ENCODE measurements around the gene CACNA1D.

CACNA1D gene

DNA sequence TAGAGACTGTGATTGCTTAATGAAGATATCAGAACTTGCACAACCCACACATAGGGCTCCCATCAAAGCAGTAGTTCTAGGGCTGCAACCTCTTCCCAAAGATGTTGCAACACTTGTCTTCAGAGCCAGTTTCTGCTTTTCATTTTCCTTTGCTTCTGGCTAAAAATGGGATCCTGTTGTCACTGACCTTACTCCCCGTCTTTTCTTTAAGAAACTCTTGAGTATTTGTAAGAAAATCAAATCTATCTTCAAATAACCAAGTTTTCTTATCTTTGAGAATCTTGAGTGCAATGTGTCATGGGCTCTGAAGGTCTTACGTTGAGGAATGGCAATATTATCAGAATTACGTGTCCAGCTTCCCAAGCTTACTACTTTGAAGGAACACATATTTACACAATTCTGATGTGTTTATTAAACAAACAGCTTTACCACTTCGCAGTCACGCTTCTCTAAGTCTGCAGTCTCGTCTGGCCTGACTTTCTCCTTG is 24.1 kb downstream of the CACNA1D start:
- Histone ChIP-seq H3K9me3 (ENCODE audit: control insufficient read depth, low read length) (no peaks in the 10 kb centered on the region), H3K27me3 (ENCODE audit: control insufficient read depth, insufficient read depth, low read length) (no peaks in the 10 kb centered on the region), H3K4me3 (ENCODE audit: low read length) (no peak overlapping the region), H3K4me1 (ENCODE audit: control insufficient read depth, insufficient read depth, low read length) (peaks cover 4% of the 10 kb centered on the region), H3K36me3 (ENCODE audit: control insufficient read depth, insufficient read depth, low read length) (no peaks in the 10 kb centered on the region), H3K9ac (ENCODE audit: low read length) (no peak overlapping the region)

DNA sequence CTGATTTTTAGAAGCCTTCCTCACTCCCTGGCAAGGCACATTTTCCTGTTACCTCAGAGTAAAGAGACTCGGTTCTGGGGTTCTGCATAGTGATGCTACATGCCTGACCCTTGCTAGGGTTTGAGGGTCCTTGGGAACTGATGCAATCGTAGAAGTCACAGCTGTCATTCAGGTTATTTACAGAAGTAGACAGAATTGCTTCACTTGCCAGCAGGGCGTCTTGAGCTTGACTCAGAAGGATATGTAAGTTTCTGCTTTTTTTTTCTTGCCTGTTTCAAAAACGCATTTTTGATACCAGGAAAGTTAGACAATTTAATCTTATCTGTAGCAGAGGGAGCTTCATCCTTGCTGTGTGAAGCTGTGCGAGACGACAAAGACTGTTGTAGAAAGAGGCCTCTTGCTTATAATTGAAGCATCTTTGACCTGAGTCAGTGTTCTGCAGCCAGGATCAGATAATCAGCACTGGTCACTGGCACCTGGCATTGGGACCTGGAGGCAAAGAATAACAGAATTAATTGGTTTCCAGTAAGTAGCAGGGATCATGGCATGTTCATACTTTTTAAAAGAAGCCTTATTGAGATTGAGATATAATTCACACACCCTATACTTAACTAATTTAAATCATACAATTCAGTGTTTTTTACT is 24.8 kb downstream of the CACNA1D start:
- H3K9ac ChIP-seq (ENCODE audit: low read length): no peak overlapping the region
- peaks cover 4% of the 10 kb centered on the region for H3K4me1 ChIP-seq (ENCODE audit: control insufficient read depth, insufficient read depth, low read length)
- no peaks in the 10 kb centered on the region for H3K36me3 ChIP-seq (ENCODE audit: control insufficient read depth, insufficient read depth, low read length)
- H3K9me3 ChIP-seq (ENCODE audit: control insufficient read depth, low read length): no peaks in the 10 kb centered on the region
- H3K4me3 ChIP-seq (ENCODE audit: low read length): no peak overlapping the region
- H3K27me3 ChIP-seq (ENCODE audit: control insufficient read depth, insufficient read depth, low read length): no peaks in the 10 kb centered on the region

DNA sequence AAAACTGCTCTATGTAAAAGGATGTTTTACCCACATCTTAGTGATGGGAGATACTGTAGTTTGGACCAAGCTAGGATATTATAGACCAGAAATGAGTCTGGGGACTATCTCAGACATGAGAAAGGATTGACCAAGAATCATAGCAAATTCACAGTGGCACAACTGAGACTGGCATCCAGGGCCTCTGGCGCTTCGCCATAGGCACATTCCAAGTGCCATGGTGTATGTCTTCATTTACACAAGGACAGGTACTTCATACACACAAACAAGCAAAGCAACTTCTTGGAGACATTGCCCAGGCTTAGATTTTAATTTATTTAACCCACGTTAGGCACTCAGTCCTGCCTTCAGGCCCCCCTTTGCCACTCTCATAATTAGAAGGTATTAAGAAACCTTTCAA is 28.9 kb downstream of the CACNA1D start:
- no peaks in the 10 kb centered on the region for H3K9me3 ChIP-seq (ENCODE audit: control insufficient read depth, low read length)

DNA sequence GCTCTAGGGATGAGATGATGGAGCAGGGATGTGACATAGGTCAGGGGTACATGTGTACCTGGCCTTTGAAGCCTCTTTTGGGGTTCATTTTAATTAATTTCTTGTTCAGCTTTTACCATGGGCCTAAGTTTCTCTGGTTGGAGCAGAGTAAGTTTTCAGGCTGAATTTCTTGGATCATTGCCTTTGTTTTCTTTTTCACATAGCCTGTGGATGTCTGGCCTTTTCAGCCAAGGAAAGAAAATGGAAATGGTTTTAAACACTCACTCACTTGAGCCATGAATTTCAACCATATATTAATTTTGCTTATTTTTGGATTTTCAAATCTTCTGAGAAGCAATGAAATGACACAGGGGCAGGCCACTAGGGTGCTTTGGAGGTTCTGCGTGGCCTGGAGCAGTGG is 30.2 kb downstream of the CACNA1D start:
- Histone ChIP-seq H3K27me3 (ENCODE audit: control insufficient read depth, insufficient read depth, low read length) (no peaks in the 10 kb centered on the region), H3K4me1 (ENCODE audit: control insufficient read depth, insufficient read depth, low read length) (no peaks in the 10 kb centered on the region), H3K36me3 (ENCODE audit: control insufficient read depth, insufficient read depth, low read length) (no peaks in the 10 kb centered on the region), H3K9me3 (ENCODE audit: control insufficient read depth, low read length) (no peaks in the 10 kb centered on the region), H3K4me3 (ENCODE audit: low read length) (no peak overlapping the region), H3K9ac (ENCODE audit: low read length) (no peak overlapping the region)

More for the DNA sequence above, 28.9 kb downstream of the CACNA1D start:
- Histone ChIP-seq H3K4me1 (ENCODE audit: control insufficient read depth, insufficient read depth, low read length) (no peaks in the 10 kb centered on the region), H3K9ac (ENCODE audit: low read length) (no peak overlapping the region), H3K36me3 (ENCODE audit: control insufficient read depth, insufficient read depth, low read length) (no peaks in the 10 kb centered on the region), H3K4me3 (ENCODE audit: low read length) (no peak overlapping the region), H3K27me3 (ENCODE audit: control insufficient read depth, insufficient read depth, low read length) (no peaks in the 10 kb centered on the region)

DNA sequence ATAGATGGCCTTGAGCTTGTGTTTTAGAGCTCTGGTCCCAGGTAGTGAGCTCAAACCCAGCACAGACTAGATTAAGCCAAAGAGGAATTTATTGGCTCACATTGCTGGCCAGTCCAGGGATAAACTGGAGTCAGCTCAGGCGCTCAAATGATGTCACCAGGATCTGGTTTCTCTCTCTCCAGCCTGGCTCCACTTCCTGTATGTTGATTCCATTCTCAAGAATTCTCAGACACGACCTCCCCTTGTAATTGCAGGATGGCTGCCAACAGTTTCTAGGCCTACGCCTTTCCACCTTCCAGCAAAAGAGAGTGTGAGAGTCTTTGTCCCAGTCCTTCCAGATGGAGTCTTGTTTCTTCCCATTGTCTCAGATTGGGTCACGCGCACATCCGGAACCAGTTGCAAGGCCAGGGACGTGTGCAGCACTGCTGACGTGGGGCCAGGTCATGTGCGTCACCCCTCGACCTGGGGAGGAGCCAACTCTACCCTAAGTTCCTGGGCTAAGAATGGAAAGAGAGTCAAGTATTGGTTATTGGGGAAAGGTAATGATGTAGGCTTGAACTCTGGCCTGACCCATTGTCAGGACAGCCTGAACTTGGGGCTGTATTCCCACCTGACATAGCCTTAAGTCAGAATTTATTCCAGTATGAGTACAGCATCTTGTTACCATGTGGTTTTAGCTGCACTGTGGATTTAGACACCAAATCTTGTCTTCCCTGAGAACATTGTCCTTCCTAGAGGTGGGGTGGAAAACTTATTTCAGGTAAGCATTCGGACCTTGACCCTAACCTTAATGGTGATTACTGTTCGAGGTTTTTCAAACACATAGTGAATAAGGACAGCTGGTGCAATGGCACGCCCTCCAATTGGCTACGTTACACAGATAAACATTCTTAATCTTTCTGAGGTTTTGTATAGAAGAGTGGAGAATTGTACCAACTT is 31.6 kb downstream of the CACNA1D start:
- Histone ChIP-seq H3K36me3 (ENCODE audit: control insufficient read depth, insufficient read depth, low read length) (no peaks in the 10 kb centered on the region), H3K4me3 (ENCODE audit: low read length) (no peak overlapping the region), H3K4me1 (ENCODE audit: control insufficient read depth, insufficient read depth, low read length) (no peaks in the 10 kb centered on the region), H3K9ac (ENCODE audit: low read length) (no peak overlapping the region), H3K9me3 (ENCODE audit: control insufficient read depth, low read length) (no peaks in the 10 kb centered on the region), H3K27me3 (ENCODE audit: control insufficient read depth, insufficient read depth, low read length) (no peaks in the 10 kb centered on the region)

DNA sequence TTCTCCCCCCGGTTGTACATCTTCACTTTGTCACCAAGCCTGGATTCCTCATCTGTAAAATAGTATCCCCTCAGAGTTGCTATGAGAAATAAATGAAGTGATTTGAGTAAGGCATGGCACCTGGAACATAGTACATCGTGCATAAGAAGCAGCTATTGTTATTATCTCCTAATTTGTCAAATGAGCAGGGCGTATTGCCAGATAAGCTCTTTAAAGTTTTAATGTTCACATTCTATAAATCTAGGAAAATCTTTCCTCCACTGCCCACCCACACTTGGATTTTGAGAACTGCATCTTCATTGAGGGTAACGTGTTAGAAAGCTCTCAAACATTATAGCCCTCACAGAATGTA is 32.3 kb downstream of the CACNA1D start:
- Histone ChIP-seq H3K9ac (ENCODE audit: low read length) (no peak overlapping the region), H3K36me3 (ENCODE audit: control insufficient read depth, insufficient read depth, low read length) (no peaks in the 10 kb centered on the region), H3K4me3 (ENCODE audit: low read length) (no peak overlapping the region), H3K4me1 (ENCODE audit: control insufficient read depth, insufficient read depth, low read length) (peaks cover 3% of the 10 kb centered on the region), H3K27me3 (ENCODE audit: control insufficient read depth, insufficient read depth, low read length) (no peaks in the 10 kb centered on the region), H3K9me3 (ENCODE audit: control insufficient read depth, low read length) (no peaks in the 10 kb centered on the region)

DNA sequence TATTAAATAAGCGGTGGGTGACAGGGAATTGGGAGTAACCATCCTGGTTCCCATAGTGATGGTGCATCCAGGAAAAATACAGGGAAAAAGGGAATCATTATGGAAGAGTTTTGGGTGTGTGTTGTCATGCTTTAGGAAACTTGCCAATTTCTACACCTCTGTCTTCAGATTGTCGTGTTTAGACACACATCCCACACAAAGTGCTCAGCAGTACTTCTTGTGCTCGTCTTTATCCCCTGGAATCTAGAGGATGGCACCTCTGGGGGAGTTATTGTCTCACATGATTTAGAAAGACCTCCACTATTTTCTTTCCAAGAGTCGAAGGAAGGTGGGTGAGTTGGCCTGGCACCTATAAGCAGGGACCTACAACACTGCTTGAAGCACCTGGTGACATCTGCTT is 35.8 kb downstream of the CACNA1D start:
- no peak overlapping the region for H3K9ac ChIP-seq (ENCODE audit: low read length)
- H3K36me3 ChIP-seq (ENCODE audit: control insufficient read depth, insufficient read depth, low read length): no peaks in the 10 kb centered on the region
- no peaks in the 10 kb centered on the region for H3K27me3 ChIP-seq (ENCODE audit: control insufficient read depth, insufficient read depth, low read length)
- H3K4me3 ChIP-seq (ENCODE audit: low read length): no peak overlapping the region
- H3K4me1 ChIP-seq (ENCODE audit: control insufficient read depth, insufficient read depth, low read length): peaks cover 6% of the 10 kb centered on the region
- H3K9me3 ChIP-seq (ENCODE audit: control insufficient read depth, low read length): no peaks in the 10 kb centered on the region

DNA sequence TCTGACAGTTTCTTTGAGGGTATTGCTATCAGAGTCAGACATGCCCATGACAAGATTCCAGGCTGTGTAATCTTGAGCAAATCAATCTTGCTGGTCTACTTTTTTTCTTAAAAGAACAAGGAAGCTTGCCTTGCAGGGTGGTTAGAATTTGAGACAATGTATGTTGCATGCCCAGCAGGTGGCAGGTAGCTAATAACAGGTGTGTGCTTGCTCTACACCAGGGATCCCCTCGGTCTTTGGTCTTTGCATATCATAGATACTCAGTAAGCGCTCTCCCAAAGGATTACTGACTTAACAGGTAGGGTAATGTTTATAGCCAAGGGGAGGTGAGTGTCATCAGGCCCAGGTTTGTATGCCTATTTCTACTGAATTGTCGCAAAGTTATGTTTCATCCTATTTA is 37.3 kb downstream of the CACNA1D start:
- Histone ChIP-seq H3K27me3 (ENCODE audit: control insufficient read depth, insufficient read depth, low read length) (no peaks in the 10 kb centered on the region), H3K9ac (ENCODE audit: low read length) (no peak overlapping the region), H3K9me3 (ENCODE audit: control insufficient read depth, low read length) (no peaks in the 10 kb centered on the region), H3K4me3 (ENCODE audit: low read length) (no peak overlapping the region), H3K36me3 (ENCODE audit: control insufficient read depth, insufficient read depth, low read length) (no peaks in the 10 kb centered on the region), H3K4me1 (ENCODE audit: control insufficient read depth, insufficient read depth, low read length) (peaks cover 6% of the 10 kb centered on the region)

DNA sequence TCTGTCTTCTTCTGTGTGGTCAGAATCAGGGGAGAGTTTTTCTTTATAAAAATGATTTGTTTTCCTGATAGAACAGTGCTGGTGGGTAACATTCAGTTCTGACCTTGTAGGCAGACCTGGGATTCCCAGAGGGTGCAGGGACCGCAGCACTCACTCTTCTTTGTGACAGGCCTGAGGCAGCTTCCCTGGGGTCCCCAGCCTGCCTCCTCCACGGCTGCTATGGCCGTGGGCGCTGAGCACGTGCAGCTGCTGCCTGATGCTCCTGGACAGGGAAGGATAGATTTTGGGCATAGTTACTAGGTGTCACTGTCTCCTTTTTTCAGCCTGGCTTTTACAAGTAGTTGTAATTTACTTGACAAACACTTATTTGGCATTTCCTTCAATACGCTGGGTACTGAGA is 39.1 kb downstream of the CACNA1D start:
- Histone ChIP-seq H3K27me3 (ENCODE audit: control insufficient read depth, insufficient read depth, low read length) (no peaks in the 10 kb centered on the region), H3K4me3 (ENCODE audit: low read length) (no peak overlapping the region), H3K4me1 (ENCODE audit: control insufficient read depth, insufficient read depth, low read length) (peaks cover 6% of the 10 kb centered on the region)

DNA sequence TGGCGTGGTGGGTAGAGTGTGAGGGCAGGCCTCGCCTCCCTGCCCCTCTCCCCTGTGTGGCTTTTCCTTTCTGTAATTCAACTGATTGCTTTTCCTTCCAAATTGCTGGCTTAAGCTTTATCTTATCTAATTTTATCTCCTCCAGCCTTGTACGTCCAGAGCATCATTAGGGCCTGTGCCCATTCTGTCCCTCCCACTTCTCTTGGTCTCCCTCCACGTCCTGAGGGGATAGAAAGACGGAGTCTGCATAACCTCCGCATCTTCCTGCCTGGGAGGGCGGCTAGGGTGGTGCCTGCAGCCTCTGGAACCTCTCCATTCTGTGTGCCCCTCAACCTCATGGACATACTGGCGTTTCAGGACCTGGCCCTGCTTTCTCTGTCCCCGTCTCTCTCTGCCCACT is 39.8 kb downstream of the CACNA1D start:
- Histone ChIP-seq H3K9ac (ENCODE audit: low read length) (no peak overlapping the region), H3K4me3 (ENCODE audit: low read length) (no peak overlapping the region), H3K36me3 (ENCODE audit: control insufficient read depth, insufficient read depth, low read length) (no peaks in the 10 kb centered on the region), H3K4me1 (ENCODE audit: control insufficient read depth, insufficient read depth, low read length) (peaks cover 6% of the 10 kb centered on the region), H3K9me3 (ENCODE audit: control insufficient read depth, low read length) (no peaks in the 10 kb centered on the region), H3K27me3 (ENCODE audit: control insufficient read depth, insufficient read depth, low read length) (no peaks in the 10 kb centered on the region)

More for the DNA sequence above, 39.1 kb downstream of the CACNA1D start:
- Histone ChIP-seq H3K9ac (ENCODE audit: low read length) (no peak overlapping the region), H3K36me3 (ENCODE audit: control insufficient read depth, insufficient read depth, low read length) (no peaks in the 10 kb centered on the region), H3K9me3 (ENCODE audit: control insufficient read depth, low read length) (no peaks in the 10 kb centered on the region)

DNA sequence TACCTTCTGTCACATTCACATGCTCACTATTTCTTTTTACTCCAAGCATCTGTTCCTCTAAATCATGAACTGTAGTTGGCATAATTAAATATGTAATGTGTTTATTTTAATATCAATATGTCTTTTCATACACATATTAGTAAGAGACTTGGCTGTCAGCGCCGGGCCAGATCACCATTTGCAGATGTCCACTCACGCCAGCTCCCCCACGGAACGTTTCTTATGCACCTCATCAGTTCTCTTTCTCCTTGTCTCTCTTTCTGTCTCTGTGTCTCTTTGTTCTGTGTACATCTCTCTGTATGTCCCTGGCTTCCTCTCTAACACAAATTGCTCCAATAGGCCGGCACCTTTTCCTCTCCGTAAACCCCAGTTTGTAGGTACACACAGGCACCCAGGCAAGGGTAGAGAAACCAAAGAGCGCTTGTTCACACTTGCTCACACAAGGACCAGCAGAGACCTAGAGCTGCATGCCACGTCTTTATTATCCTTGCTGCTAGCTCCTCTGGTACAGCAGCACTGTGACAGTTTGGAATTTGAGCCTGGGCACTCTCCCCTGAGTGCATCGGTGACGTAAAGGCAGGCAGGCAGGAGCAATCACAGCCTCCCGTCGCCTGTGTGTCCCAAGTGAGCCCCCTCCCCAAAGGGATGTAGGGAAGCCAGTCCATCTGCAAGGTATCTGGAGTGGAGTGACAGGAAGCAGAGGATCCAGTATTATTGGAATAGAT is 40.4 kb downstream of the CACNA1D start:
- no peak overlapping the region for H3K9ac ChIP-seq (ENCODE audit: low read length)
- H3K27me3 ChIP-seq (ENCODE audit: control insufficient read depth, insufficient read depth, low read length): no peaks in the 10 kb centered on the region
- no peak overlapping the region for H3K4me3 ChIP-seq (ENCODE audit: low read length)
- no peaks in the 10 kb centered on the region for H3K36me3 ChIP-seq (ENCODE audit: control insufficient read depth, insufficient read depth, low read length)
- H3K4me1 ChIP-seq (ENCODE audit: control insufficient read depth, insufficient read depth, low read length): peaks cover 6% of the 10 kb centered on the region
- H3K9me3 ChIP-seq (ENCODE audit: control insufficient read depth, low read length): no peaks in the 10 kb centered on the region

DNA sequence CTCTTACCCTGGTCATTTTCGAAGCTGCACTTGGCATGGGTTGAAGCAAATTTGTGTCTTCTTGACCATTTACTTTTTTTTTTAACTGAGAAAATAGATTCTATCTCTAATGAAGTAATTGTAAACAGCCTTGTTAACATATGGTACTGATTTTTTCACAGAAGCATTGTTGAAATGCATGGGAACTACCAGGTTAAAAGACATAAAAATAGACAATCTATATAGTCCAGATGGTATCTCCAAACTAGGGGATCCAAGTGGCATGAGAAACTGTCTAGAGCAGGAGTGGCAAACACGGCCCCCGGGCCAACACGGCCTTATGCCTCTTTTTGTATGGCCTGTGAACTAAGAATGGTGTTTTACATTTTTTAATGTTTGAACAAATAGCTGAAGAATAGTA is 41.9 kb downstream of the CACNA1D start:
- peaks cover 6% of the 10 kb centered on the region for H3K4me1 ChIP-seq (ENCODE audit: control insufficient read depth, insufficient read depth, low read length)
- H3K4me3 ChIP-seq (ENCODE audit: low read length): no peak overlapping the region
- no peak overlapping the region for H3K9ac ChIP-seq (ENCODE audit: low read length)
- H3K27me3 ChIP-seq (ENCODE audit: control insufficient read depth, insufficient read depth, low read length): no peaks in the 10 kb centered on the region
- no peaks in the 10 kb centered on the region for H3K9me3 ChIP-seq (ENCODE audit: control insufficient read depth, low read length)
- no peaks in the 10 kb centered on the region for H3K36me3 ChIP-seq (ENCODE audit: control insufficient read depth, insufficient read depth, low read length)
